Activated naive CD4-positive, alpha-beta T cell treated with anti-CD3 and anti-CD28 coated beads, Interleukin-2, amount 10 ng/mL, durations not matched to agents 7 days and 5 days (primary cell): ENCODE measurements around the gene TNIK.
"Not testable (repeated sequence)": the region's sequence is repeated elsewhere in the genome, so short reads cannot be mapped to it uniquely, and the experiment has no call there.

Experiments
- CTCF ChIA-PET: fragments of 350-600 bp; sonication (Branson Sonifier 250); formaldehyde crosslinking; loops from one replicate; lab custom pipeline; 2021; ENCODE audit warnings: antibody characterized with exemption; lab: Charles Lee
- DNase-seq: peaks from one replicate; pipeline ENCODE4 v3.0.0-alpha.2; 2020
- H3K27ac Mint-ChIP-seq: one replicate; pipeline ENCODE4 v1.8.0; 2021; ENCODE audit warnings: mild to moderate bottlenecking, moderate library complexity, mixed read lengths
- H3K27me3 Mint-ChIP-seq: one replicate; pipeline ENCODE4 v1.8.0; 2021; ENCODE audit warnings: mild to moderate bottlenecking, mixed read lengths
- H3K36me3 Mint-ChIP-seq: one replicate; pipeline ENCODE4 v1.8.0; 2021; ENCODE audit warnings: mixed read lengths
- H3K4me1 Mint-ChIP-seq: one replicate; pipeline ENCODE4 v1.8.0; 2021; ENCODE audit warnings: mixed read lengths
- H3K4me3 Mint-ChIP-seq: one replicate; pipeline ENCODE4 v1.8.0; 2021; ENCODE audit warnings: mild to moderate bottlenecking, moderate library complexity, mixed read lengths
- H3K9me3 Mint-ChIP-seq: one replicate; pipeline ENCODE4 v1.8.0; 2021; ENCODE audit warnings: mixed read lengths

Gene TNIK

GRCh38 chr3:171375666-171376595 is 84.3 kb downstream of the TNIK start:
- H3K9me3 Mint-ChIP-seq = no peaks in the 10 kb centered on the region
- DNase-seq = no peak
- peaks cover 6% of the 10 kb centered on the region for H3K36me3 Mint-ChIP-seq
- peaks cover 4% of the 10 kb centered on the region for H3K4me1 Mint-ChIP-seq
- no peaks in the 10 kb centered on the region for H3K27me3 Mint-ChIP-seq
- no peak overlapping the region for H3K27ac Mint-ChIP-seq
- CTCF ChIA-PET = no interaction called here
- H3K4me3 Mint-ChIP-seq = no peak overlapping the region

GRCh38 chr3:171374661-171375285 is 85.4 kb downstream of the TNIK start:
- Mint-ChIP-seq H3K27me3 (no peaks in the 10 kb centered on the region), H3K27ac (no peak overlapping the region), H3K4me1 (peaks cover 4% of the 10 kb centered on the region), H3K36me3 (peaks cover 12% of the 10 kb centered on the region), H3K4me3 (no peak overlapping the region), H3K9me3 (no peaks in the 10 kb centered on the region)
- CTCF ChIA-PET = interaction anchor here (0.6 kb wide), 2 partner anchors 18 to 188 kb away, joined by 3 read pairs; no protein-coding TSS in a partner anchor
- no peak for DNase-seq

- H3K4me1 Mint-ChIP-seq = peaks cover 4% of the 10 kb centered on the region
- CTCF ChIA-PET = interaction anchor here (0.6 kb wide), 1 partner anchor 18 kb away, joined by 3 read pairs; no protein-coding TSS in a partner anchor
- no peaks in the 10 kb centered on the region for H3K9me3 Mint-ChIP-seq
- H3K36me3 Mint-ChIP-seq = peaks cover 14% of the 10 kb centered on the region
- no peak overlapping the region for H3K4me3 Mint-ChIP-seq
- H3K27ac Mint-ChIP-seq = no peak overlapping the region
- no peak for DNase-seq
- no peaks in the 10 kb centered on the region for H3K27me3 Mint-ChIP-seq
These were observed 85.9 kb downstream of the TNIK start for GRCh38 chr3:171374260-171374659.

GRCh38 chr3:171373711-171374110 is 86.5 kb downstream of the TNIK start:
- no peak for DNase-seq
- Mint-ChIP-seq H3K4me3 (no peak overlapping the region), H3K27me3 (no peaks in the 10 kb centered on the region), H3K9me3 (no peaks in the 10 kb centered on the region), H3K27ac (no peak overlapping the region), H3K4me1 (peaks cover 7% of the 10 kb centered on the region), H3K36me3 (peaks cover 19% of the 10 kb centered on the region)
- CTCF ChIA-PET = no interaction called here

GRCh38 chr3:171372694-171373093 is 87.5 kb downstream of the TNIK start:
- Mint-ChIP-seq H3K36me3 (peaks cover 24% of the 10 kb centered on the region), H3K4me3 (no peak overlapping the region), H3K9me3 (no peaks in the 10 kb centered on the region), H3K27ac (no peak overlapping the region), H3K27me3 (no peaks in the 10 kb centered on the region), H3K4me1 (peaks cover 7% of the 10 kb centered on the region)
- CTCF ChIA-PET = interaction anchor here (1.6 kb wide), 1 partner anchor 9 kb away, joined by 5 read pairs; no protein-coding TSS in a partner anchor
- DNase-seq = no peak

GRCh38 chr3:171371354-171371753 is 88.9 kb downstream of the TNIK start:
- DNase-seq = no peak
- Mint-ChIP-seq H3K4me1 (peaks cover 5% of the 10 kb centered on the region), H3K4me3 (no peak overlapping the region), H3K27me3 (no peaks in the 10 kb centered on the region), H3K36me3 (peaks cover 26% of the 10 kb centered on the region), H3K27ac (no peak overlapping the region), H3K9me3 (no peaks in the 10 kb centered on the region)
- CTCF ChIA-PET = interaction anchor here (1.6 kb wide), 1 partner anchor 11 kb away, joined by 5 read pairs; no protein-coding TSS in a partner anchor

- Mint-ChIP-seq H3K4me3 (no peak overlapping the region), H3K36me3 (peaks cover 27% of the 10 kb centered on the region), H3K27me3 (no peaks in the 10 kb centered on the region), H3K9me3 (no peaks in the 10 kb centered on the region), H3K27ac (no peak overlapping the region), H3K4me1 (peaks cover 5% of the 10 kb centered on the region)
- no peak for DNase-seq
- CTCF ChIA-PET = no interaction called here
These were observed 91.0 kb downstream of the TNIK start for GRCh38 chr3:171369156-171369555.

GRCh38 chr3:171366738-171367137 is 93.5 kb downstream of the TNIK start:
- H3K4me3 Mint-ChIP-seq, H3K4me1 Mint-ChIP-seq, H3K27ac Mint-ChIP-seq, DNase-seq, H3K27me3 Mint-ChIP-seq, H3K9me3 Mint-ChIP-seq, CTCF ChIA-PET: not testable (repeated sequence)
- H3K36me3 Mint-ChIP-seq = peaks cover 30% of the 10 kb centered on the region

- CTCF ChIA-PET = no interaction called here
- no peaks in the 10 kb centered on the region for H3K9me3 Mint-ChIP-seq
- H3K4me3 Mint-ChIP-seq = no peak overlapping the region
- H3K27me3 Mint-ChIP-seq = no peaks in the 10 kb centered on the region
- H3K36me3 Mint-ChIP-seq = peaks cover 25% of the 10 kb centered on the region
- no peak for DNase-seq
- peaks cover 3% of the 10 kb centered on the region for H3K4me1 Mint-ChIP-seq
- no peak overlapping the region for H3K27ac Mint-ChIP-seq
These were observed 94.2 kb downstream of the TNIK start for GRCh38 chr3:171366043-171366442.

GRCh38 chr3:171365489-171365888 is 94.7 kb downstream of the TNIK start:
- Mint-ChIP-seq H3K9me3 (no peaks in the 10 kb centered on the region), H3K27ac (no peak overlapping the region), H3K4me3 (no peak overlapping the region), H3K4me1 (peaks cover 3% of the 10 kb centered on the region), H3K27me3 (no peaks in the 10 kb centered on the region), H3K36me3 (peaks cover 21% of the 10 kb centered on the region)
- CTCF ChIA-PET = interaction anchor here (0.6 kb wide), 1 partner anchor 849 kb away, joined by 3 read pairs; no protein-coding TSS in a partner anchor
- DNase-seq = no peak

- DNase-seq = no peak
- Mint-ChIP-seq H3K27me3 (no peaks in the 10 kb centered on the region), H3K9me3 (no peaks in the 10 kb centered on the region), H3K4me3 (no peak overlapping the region), H3K27ac (no peak overlapping the region), H3K36me3 (peaks cover 17% of the 10 kb centered on the region), H3K4me1 (peaks cover 3% of the 10 kb centered on the region)
- CTCF ChIA-PET = no interaction called here
These were observed 95.7 kb downstream of the TNIK start for GRCh38 chr3:171364500-171364899.

- H3K4me1 Mint-ChIP-seq = no peaks in the 10 kb centered on the region
- peaks cover 11% of the 10 kb centered on the region for H3K36me3 Mint-ChIP-seq
- no peak for DNase-seq
- CTCF ChIA-PET = no interaction called here
- no peak overlapping the region for H3K27ac Mint-ChIP-seq
- H3K9me3 Mint-ChIP-seq = no peaks in the 10 kb centered on the region
- no peaks in the 10 kb centered on the region for H3K27me3 Mint-ChIP-seq
- no peak overlapping the region for H3K4me3 Mint-ChIP-seq
These were observed 97.0 kb downstream of the TNIK start for GRCh38 chr3:171363202-171363601.

GRCh38 chr3:171362575-171362974 is 97.6 kb downstream of the TNIK start:
- CTCF ChIA-PET = no interaction called here
- Mint-ChIP-seq H3K27ac (no peak overlapping the region), H3K9me3 (no peaks in the 10 kb centered on the region)

GRCh38 chr3:171358881-171359198 is 101.4 kb downstream of the TNIK start:
- DNase-seq = no peak
- Mint-ChIP-seq H3K9me3 (no peaks in the 10 kb centered on the region), H3K4me3 (no peak overlapping the region), H3K36me3 (peaks cover 7% of the 10 kb centered on the region), H3K4me1 (peaks cover 9% of the 10 kb centered on the region), H3K27ac (no peak overlapping the region), H3K27me3 (no peaks in the 10 kb centered on the region)
- CTCF ChIA-PET = no interaction called here

More at GRCh38 chr3:171362575-171362974, 97.6 kb downstream of the TNIK start:
- Mint-ChIP-seq H3K4me1 (no peaks in the 10 kb centered on the region), H3K4me3 (no peak overlapping the region), H3K27me3 (no peaks in the 10 kb centered on the region), H3K36me3 (peaks cover 5% of the 10 kb centered on the region)
- DNase-seq = no peak
